Activated naive CD8-positive, alpha-beta T cell treated with anti-CD3 and anti-CD28 coated beads, Interleukin-2, amount 50 U/mL, for 24 hours (primary cell): ENCODE data around the gene FAT1.
"Not testable (repeated sequence)": the region's sequence is repeated elsewhere in the genome, so short reads cannot be mapped to it uniquely, and the experiment has no call there.

Experiments
- ATAC-seq: fragments of 150-1000 bp; cut with Tn5 transposase; one replicate; pipeline ENCODE4 v1.10.0; 2021
- DNase-seq: peaks from one replicate; pipeline ENCODE4 v3.0.0; 2021
- H3K27ac Mint-ChIP-seq: one replicate; pipeline ENCODE4 v1.8.0; 2021; ENCODE audit warnings: mild to moderate bottlenecking, mixed read lengths
- H3K27me3 Mint-ChIP-seq: one replicate; pipeline ENCODE4 v1.8.0; 2021; ENCODE audit warnings: mixed read lengths
- H3K36me3 Mint-ChIP-seq: one replicate; pipeline ENCODE4 v1.8.0; 2021; ENCODE audit warnings: low read depth, mixed read lengths
- H3K4me1 Mint-ChIP-seq: one replicate; pipeline ENCODE4 v1.8.0; 2021; ENCODE audit warnings: mixed read lengths
- H3K4me3 Mint-ChIP-seq: one replicate; pipeline ENCODE4 v1.8.0; 2021; ENCODE audit warnings: mild to moderate bottlenecking, moderate library complexity, mixed read lengths
- H3K9me3 Mint-ChIP-seq: one replicate; pipeline ENCODE4 v1.8.0; 2021; ENCODE audit warnings: mixed read lengths

FAT1 gene

GRCh38 chr4:186723292-186724057 lies at the start of gene FAT1:
Gene FAT1, minus strand, starts transcription at chr4:186723856. Its CDS starts 14,029 bp downstream, at chr4:186709827.
- H3K27me3 Mint-ChIP-seq, result peaks cover 49% of the 10 kb centered on the region
- H3K36me3 Mint-ChIP-seq, result no peaks in the 10 kb centered on the region
- H3K27ac Mint-ChIP-seq, result no peak within 1 kb of the TSS
- H3K4me1 Mint-ChIP-seq, result peaks cover 15% of the 10 kb centered on the region
- no peak within 1 kb of the TSS for H3K4me3 Mint-ChIP-seq
- DNase-seq (no peak), ATAC-seq (peak; percentile 28)
- H3K9me3 Mint-ChIP-seq, result no peaks in the 10 kb centered on the region

- no peaks in the 10 kb centered on the region for H3K36me3 Mint-ChIP-seq
- H3K9me3 Mint-ChIP-seq, result peaks cover 19% of the 10 kb centered on the region
- no peak overlapping the region for H3K4me3 Mint-ChIP-seq
- H3K27me3 Mint-ChIP-seq, result no peaks in the 10 kb centered on the region
- H3K4me1 Mint-ChIP-seq, result no peaks in the 10 kb centered on the region
- no peak for ATAC-seq
- H3K27ac Mint-ChIP-seq, result no peak overlapping the region
- DNase-seq, result no peak
These were observed 49.4 kb upstream of the FAT1 start for GRCh38 chr4:186772936-186773487.

- DNase-seq (no peak), ATAC-seq (no peak)
- no peaks in the 10 kb centered on the region for H3K27me3 Mint-ChIP-seq
- H3K4me1 Mint-ChIP-seq, result no peaks in the 10 kb centered on the region
- H3K4me3 Mint-ChIP-seq, result no peak overlapping the region
- H3K27ac Mint-ChIP-seq, result no peak overlapping the region
- no peaks in the 10 kb centered on the region for H3K36me3 Mint-ChIP-seq
- H3K9me3 Mint-ChIP-seq, result peaks cover 25% of the 10 kb centered on the region
These were observed 48.0 kb upstream of the FAT1 start for GRCh38 chr4:186771624-186772023.

- no peak overlapping the region for H3K27ac Mint-ChIP-seq
- H3K9me3 Mint-ChIP-seq, result peaks cover 25% of the 10 kb centered on the region
- H3K4me3 Mint-ChIP-seq, result no peak overlapping the region
- no peaks in the 10 kb centered on the region for H3K36me3 Mint-ChIP-seq
- no peaks in the 10 kb centered on the region for H3K27me3 Mint-ChIP-seq
- H3K4me1 Mint-ChIP-seq, result no peaks in the 10 kb centered on the region
- DNase-seq (no peak), ATAC-seq (no peak)
These were observed 47.0 kb upstream of the FAT1 start for GRCh38 chr4:186770481-186771175.

- H3K27me3 Mint-ChIP-seq, result no peaks in the 10 kb centered on the region
- H3K27ac Mint-ChIP-seq, result no peak overlapping the region
- no peaks in the 10 kb centered on the region for H3K4me1 Mint-ChIP-seq
- H3K9me3 Mint-ChIP-seq, result peaks cover 12% of the 10 kb centered on the region
- H3K36me3 Mint-ChIP-seq, result no peaks in the 10 kb centered on the region
- no peak overlapping the region for H3K4me3 Mint-ChIP-seq
- DNase-seq (no peak), ATAC-seq (no peak)
These were observed 44.1 kb upstream of the FAT1 start for GRCh38 chr4:186767794-186768193.

- Mint-ChIP-seq H3K9me3 (peaks cover 14% of the 10 kb centered on the region), H3K27me3 (no peaks in the 10 kb centered on the region), H3K36me3 (no peaks in the 10 kb centered on the region), H3K27ac (no peak overlapping the region), H3K4me1 (no peaks in the 10 kb centered on the region), H3K4me3 (no peak overlapping the region)
- ATAC-seq (no peak), DNase-seq (no peak)
These were observed 42.3 kb upstream of the FAT1 start for GRCh38 chr4:186765673-186766546.

- ATAC-seq, result no peak
- Mint-ChIP-seq H3K4me3 (no peak overlapping the region), H3K27me3 (no peaks in the 10 kb centered on the region), H3K9me3 (peaks cover 16% of the 10 kb centered on the region), H3K36me3 (no peaks in the 10 kb centered on the region), H3K27ac (no peak overlapping the region), H3K4me1 (no peaks in the 10 kb centered on the region)
- no peak for DNase-seq
These were observed 41.5 kb upstream of the FAT1 start for GRCh38 chr4:186765138-186765537.

- DNase-seq, result no peak
- no peaks in the 10 kb centered on the region for H3K27me3 Mint-ChIP-seq
- H3K36me3 Mint-ChIP-seq, result no peaks in the 10 kb centered on the region
- no peak overlapping the region for H3K27ac Mint-ChIP-seq
- no peaks in the 10 kb centered on the region for H3K4me1 Mint-ChIP-seq
- no peak for ATAC-seq
- H3K9me3 Mint-ChIP-seq, result peaks cover 13% of the 10 kb centered on the region
- no peak overlapping the region for H3K4me3 Mint-ChIP-seq
These were observed 40.8 kb upstream of the FAT1 start for GRCh38 chr4:186764457-186764856.

GRCh38 chr4:186762865-186763264 lies 39.2 kb upstream of the FAT1 start:
- H3K27ac Mint-ChIP-seq, result no peak overlapping the region
- H3K36me3 Mint-ChIP-seq, result no peaks in the 10 kb centered on the region
- no peak for ATAC-seq
- peaks cover 18% of the 10 kb centered on the region for H3K9me3 Mint-ChIP-seq
- DNase-seq, result no peak
- no peak overlapping the region for H3K4me3 Mint-ChIP-seq
- no peaks in the 10 kb centered on the region for H3K27me3 Mint-ChIP-seq
- no peaks in the 10 kb centered on the region for H3K4me1 Mint-ChIP-seq

GRCh38 chr4:186762361-186762760 lies 38.7 kb upstream of the FAT1 start:
- ATAC-seq (no peak), DNase-seq (no peak)
- H3K27me3 Mint-ChIP-seq, result no peaks in the 10 kb centered on the region
- no peaks in the 10 kb centered on the region for H3K36me3 Mint-ChIP-seq
- H3K4me1 Mint-ChIP-seq, result no peaks in the 10 kb centered on the region
- no peak overlapping the region for H3K27ac Mint-ChIP-seq
- no peak overlapping the region for H3K4me3 Mint-ChIP-seq
- H3K9me3 Mint-ChIP-seq, result peaks cover 16% of the 10 kb centered on the region

- not testable (repeated sequence) for H3K27me3 Mint-ChIP-seq, H3K27ac Mint-ChIP-seq, H3K36me3 Mint-ChIP-seq, ATAC-seq, H3K4me3 Mint-ChIP-seq, H3K4me1 Mint-ChIP-seq, DNase-seq
- peaks cover 20% of the 10 kb centered on the region for H3K9me3 Mint-ChIP-seq
These were observed 38.3 kb upstream of the FAT1 start for GRCh38 chr4:186761956-186762355.

GRCh38 chr4:186761393-186761792 lies 37.7 kb upstream of the FAT1 start:
- H3K9me3 Mint-ChIP-seq, result peaks cover 25% of the 10 kb centered on the region
- H3K27ac Mint-ChIP-seq, result no peak overlapping the region
- no peaks in the 10 kb centered on the region for H3K4me1 Mint-ChIP-seq
- H3K27me3 Mint-ChIP-seq, result no peaks in the 10 kb centered on the region
- no peaks in the 10 kb centered on the region for H3K36me3 Mint-ChIP-seq
- ATAC-seq (no peak), DNase-seq (no peak)
- H3K4me3 Mint-ChIP-seq, result no peak overlapping the region

- DNase-seq (no peak), ATAC-seq (no peak)
- no peak overlapping the region for H3K4me3 Mint-ChIP-seq
- peaks cover 32% of the 10 kb centered on the region for H3K9me3 Mint-ChIP-seq
- H3K4me1 Mint-ChIP-seq, result no peaks in the 10 kb centered on the region
- no peaks in the 10 kb centered on the region for H3K36me3 Mint-ChIP-seq
- H3K27me3 Mint-ChIP-seq, result no peaks in the 10 kb centered on the region
- H3K27ac Mint-ChIP-seq, result no peak overlapping the region
These were observed 36.9 kb upstream of the FAT1 start for GRCh38 chr4:186760576-186760975.

GRCh38 chr4:186759990-186760389 lies 36.3 kb upstream of the FAT1 start:
- H3K4me3 Mint-ChIP-seq, result no peak overlapping the region
- no peaks in the 10 kb centered on the region for H3K36me3 Mint-ChIP-seq
- no peaks in the 10 kb centered on the region for H3K4me1 Mint-ChIP-seq
- no peak for ATAC-seq
- no peaks in the 10 kb centered on the region for H3K27me3 Mint-ChIP-seq
- no peak for DNase-seq
- no peak overlapping the region for H3K27ac Mint-ChIP-seq
- H3K9me3 Mint-ChIP-seq, result peaks cover 34% of the 10 kb centered on the region
